ENCODE measurements around the gene ELAC1.

- no peak for TF ChIP-seq CEBPB (IDR thresholded peaks at IDR 0.05)
- no peak for TF ChIP-seq EP300 (IDR thresholded peaks at IDR 0.05; ENCODE audit: borderline replicate concordance)
- TF ChIP-seq RAD21 (IDR thresholded peaks at IDR 0.05; ENCODE audit: low read depth) = no peak
- TF ChIP-seq MAX (IDR thresholded peaks at IDR 0.05) = no peak
- TF ChIP-seq, protein P1, sequence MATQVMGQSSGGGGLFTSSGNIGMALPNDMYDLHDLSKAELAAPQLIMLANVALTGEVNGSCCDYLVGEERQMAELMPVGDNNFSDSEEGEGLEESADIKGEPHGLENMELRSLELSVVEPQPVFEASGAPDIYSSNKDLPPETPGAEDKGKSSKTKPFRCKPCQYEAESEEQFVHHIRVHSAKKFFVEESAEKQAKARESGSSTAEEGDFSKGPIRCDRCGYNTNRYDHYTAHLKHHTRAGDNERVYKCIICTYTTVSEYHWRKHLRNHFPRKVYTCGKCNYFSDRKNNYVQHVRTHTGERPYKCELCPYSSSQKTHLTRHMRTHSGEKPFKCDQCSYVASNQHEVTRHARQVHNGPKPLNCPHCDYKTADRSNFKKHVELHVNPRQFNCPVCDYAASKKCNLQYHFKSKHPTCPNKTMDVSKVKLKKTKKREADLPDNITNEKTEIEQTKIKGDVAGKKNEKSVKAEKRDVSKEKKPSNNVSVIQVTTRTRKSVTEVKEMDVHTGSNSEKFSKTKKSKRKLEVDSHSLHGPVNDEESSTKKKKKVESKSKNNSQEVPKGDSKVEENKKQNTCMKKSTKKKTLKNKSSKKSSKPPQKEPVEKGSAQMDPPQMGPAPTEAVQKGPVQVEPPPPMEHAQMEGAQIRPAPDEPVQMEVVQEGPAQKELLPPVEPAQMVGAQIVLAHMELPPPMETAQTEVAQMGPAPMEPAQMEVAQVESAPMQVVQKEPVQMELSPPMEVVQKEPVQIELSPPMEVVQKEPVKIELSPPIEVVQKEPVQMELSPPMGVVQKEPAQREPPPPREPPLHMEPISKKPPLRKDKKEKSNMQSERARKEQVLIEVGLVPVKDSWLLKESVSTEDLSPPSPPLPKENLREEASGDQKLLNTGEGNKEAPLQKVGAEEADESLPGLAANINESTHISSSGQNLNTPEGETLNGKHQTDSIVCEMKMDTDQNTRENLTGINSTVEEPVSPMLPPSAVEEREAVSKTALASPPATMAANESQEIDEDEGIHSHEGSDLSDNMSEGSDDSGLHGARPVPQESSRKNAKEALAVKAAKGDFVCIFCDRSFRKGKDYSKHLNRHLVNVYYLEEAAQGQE (IDR thresholded peaks at IDR 0.05; ENCODE audit: low read depth) = no peak
- no peak for TF ChIP-seq FOXM1 (IDR thresholded peaks at IDR 0.05; ENCODE audit: borderline replicate concordance, low read depth)
Observed at GRCh38 chr18:50938912-50939311, 28.9 kb upstream of the ELAC1 start.

Data from Ishikawa (cell line).